GM19193 (cell line): ENCODE measurements around the gene MYBPH.

ENCODE experiments used
- POLR2A ChIP-seq: IDR thresholded peaks from 4 replicates; pipeline ENCODE4 v1.6.1; 2011; ENCODE audit not compliant: insufficient read depth, insufficient read length; ENCODE audit errors: extremely low read depth

MYBPH gene

DNA sequence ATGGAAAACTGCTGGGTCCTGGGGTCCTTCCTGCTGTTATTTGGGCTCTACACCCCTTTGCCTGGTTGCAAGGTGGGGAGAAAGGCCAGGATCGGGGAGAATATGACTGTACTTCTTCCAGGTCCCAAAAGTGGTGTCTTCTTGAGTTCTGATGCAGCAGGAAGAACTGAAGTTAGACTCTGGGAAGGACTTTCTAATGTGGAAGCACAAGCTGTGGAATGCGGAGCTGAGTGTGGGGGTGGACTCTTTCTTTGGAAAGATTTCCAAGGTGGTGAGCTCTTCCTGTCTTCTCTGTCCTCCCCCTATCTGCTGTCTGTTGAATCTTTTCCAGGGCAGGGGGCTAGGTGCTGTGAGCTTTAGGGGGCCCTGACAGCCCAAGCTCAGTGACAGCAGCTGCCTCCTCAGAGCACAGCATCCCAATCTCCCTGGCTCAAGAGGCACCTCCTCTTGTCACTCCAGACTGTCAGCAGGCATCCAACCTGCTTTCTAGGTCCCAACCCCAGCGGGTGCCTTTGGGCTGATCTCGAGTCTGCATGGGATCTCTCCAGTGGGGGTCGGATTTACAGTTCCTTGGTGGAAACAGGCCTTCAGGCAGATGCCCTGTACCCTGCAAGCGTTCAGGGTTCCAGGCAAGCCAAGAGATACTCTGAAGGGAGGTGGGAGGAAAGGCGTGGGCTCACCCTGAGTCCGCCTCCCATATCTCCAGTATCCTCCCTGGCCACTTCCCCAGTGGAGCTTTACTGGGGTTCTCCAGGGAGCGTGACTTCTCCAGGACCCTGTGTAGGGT is 24.9 kb downstream of the MYBPH start:
- TF ChIP-seq POLR2A = no peak

GRCh38 chr1:203149188-203149840 is 26.3 kb downstream of the MYBPH start:
- no peak for TF ChIP-seq POLR2A

GRCh38 chr1:203148579-203148978 is 27.0 kb downstream of the MYBPH start:
- TF ChIP-seq POLR2A = no peak

DNA sequence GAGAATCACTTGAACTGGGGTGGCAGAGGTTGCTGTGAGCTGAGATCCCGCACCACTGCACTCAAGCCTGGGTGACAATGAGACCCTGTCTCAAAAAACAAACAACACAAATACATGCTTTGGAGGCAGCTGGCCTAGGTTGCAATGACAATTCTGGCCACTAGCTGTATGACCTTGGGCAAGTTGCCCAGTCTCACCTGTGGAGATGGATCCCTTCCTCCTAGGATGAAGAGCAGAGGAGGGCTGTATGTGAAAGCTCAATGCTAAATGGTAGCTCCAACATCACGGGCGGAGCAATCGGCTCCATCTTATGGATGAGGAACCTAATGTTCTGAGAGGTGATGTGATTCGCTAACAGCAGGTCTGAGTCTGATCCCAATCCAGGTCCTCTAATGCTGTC is 27.5 kb downstream of the MYBPH start:
- no peak for TF ChIP-seq POLR2A

DNA sequence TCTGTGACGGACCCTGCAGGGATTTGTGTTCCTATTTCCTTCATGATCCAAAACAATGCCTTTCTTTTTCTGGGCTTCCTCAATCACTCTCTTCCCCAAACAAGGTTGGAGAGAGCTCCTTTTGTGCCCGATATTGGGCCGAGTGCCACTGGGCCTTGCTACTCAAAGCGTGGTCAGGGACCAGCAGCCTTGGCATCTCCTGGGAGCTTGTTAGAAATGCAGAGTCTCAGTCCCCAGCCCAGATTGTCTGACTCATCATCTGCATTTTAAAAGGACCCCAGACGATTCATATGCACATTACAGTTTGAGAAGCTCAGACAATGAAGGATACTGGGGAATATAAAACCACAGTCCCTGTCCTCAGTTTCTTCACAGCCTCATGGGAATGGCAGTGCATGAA is 28.2 kb downstream of the MYBPH start:
- no peak for TF ChIP-seq POLR2A

GRCh38 chr1:203146537-203146936 is 29.1 kb downstream of the MYBPH start:
- TF ChIP-seq POLR2A = no peak

DNA sequence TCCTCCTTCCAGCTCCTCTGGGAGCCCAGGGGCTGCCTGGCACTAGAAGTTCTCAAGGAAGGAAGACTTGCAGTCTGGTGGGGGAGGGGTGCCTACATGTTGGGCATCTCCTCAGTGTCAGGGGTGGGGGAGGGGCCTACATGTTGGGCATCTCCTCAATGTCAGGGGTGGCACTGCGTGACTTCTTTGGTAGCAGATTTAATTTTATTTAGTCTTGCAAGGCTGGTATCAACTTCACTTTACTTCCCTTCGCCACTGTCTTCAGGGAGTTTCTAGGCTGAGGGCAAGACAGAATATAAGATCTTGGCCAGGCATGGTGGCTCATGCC is 29.6 kb downstream of the MYBPH start:
- no peak for TF ChIP-seq POLR2A

DNA sequence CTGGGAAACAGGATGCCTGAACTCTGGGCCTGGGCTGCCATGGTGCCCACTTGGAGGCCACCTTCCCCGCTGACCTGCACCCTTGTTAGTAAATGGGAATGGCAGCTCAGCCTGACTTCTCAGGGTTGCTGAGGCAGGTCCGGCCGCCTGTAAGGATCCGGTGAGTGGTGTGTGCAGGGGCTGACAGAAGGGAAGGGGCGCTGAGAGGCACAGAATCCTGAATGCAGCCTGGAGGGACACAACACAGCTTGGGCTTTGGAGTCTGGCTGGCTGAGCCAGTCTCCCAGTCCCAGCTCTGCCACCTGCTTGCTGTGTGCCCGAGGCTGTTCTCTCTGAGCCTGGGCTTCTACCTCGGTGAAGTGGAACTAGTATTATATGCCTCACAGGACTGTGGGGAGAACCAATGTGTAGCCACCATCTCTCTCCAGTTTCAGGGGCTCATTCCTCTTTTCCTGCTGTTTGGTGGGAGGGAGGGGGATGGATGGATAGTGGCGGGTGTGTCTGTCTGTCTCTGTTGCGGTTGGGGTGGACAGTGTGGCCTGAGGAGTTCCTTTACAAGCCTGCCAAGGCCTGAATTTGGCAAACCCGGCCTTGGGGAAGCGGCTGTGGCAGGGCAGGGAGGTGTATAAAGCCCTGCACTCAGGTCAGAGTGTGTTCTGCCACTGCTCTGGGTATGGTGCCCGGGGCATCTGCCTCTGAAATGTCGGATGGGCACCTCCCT is 30.1 kb downstream of the MYBPH start:
- TF ChIP-seq POLR2A = no peak

- no peak for TF ChIP-seq POLR2A
Measured at GRCh38 chr1:203144661-203145060, 31.0 kb downstream of the MYBPH start.

GRCh38 chr1:203143641-203144040 is 32.0 kb downstream of the MYBPH start:
- TF ChIP-seq POLR2A = no peak

GRCh38 chr1:203142684-203143408 is 32.8 kb downstream of the MYBPH start:
- TF ChIP-seq POLR2A = no peak

DNA sequence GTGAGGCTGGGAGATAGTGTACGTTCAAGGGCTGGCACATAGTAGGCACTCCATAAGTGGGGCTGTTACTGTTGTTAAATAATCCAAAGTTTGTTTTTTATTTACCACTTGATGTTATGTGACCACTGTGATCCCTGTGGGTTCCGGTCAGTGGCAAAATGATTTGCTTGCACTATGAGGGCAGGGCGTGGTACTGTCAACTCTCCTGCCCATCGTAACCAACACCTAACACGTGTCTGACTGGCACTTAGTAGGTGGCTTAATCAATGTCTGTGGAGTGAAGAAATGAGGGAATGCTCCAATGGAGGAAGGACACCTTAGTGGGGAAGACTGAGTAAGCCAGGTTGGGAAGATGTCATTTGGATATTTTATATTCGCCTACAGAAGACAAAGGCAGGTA is 33.5 kb downstream of the MYBPH start:
- no peak for TF ChIP-seq POLR2A

GRCh38 chr1:203140743-203141520 is 34.7 kb downstream of the MYBPH start:
- TF ChIP-seq POLR2A = no peak

- TF ChIP-seq POLR2A = no peak
Measured at GRCh38 chr1:203139976-203140475, 35.6 kb downstream of the MYBPH start.

GRCh38 chr1:203138066-203138465 is 37.6 kb downstream of the MYBPH start:
- no peak for TF ChIP-seq POLR2A

DNA sequence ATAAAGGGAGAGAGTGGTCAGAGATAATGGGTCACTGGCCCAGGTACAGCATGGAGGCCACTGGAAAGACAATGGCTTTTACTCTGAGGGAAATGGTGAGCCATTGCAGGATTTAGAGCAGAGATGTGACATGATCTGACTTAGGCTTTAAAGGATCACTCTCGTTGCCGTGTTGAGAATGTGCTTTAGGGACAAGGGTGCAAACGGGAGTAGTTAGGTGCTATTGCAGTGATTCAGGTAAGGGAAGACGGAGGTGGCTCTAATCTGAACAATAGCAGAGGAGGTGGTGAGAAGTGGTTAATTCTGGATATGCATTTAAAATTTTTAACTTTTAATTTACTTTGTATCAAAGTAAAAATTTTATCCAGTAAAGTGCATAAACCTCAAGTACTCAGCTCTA is 38.3 kb downstream of the MYBPH start:
- no peak for TF ChIP-seq POLR2A
